Heart right ventricle (tissue), 16 donors: ENCODE results near the gene ALOX5AP. TPM values are rescaled to one million over a fixed set of nuclear protein-coding genes. Genes with fewer than 3 reads are reported as not detected.
A peak's percentile ranks its signal among the peaks of the same experiment; 100 is the strongest.

Experiments used
- ATAC-seq, 8 donors: fragments of 200-7000 bp; cut with Tn5 transposase; one replicate each; pipeline ENCODE4 v1.9.1; 2020; ENCODE audit warnings: mild to moderate bottlenecking in 8 of 8, moderate library complexity in 8 of 8, moderate number of reproducible peaks in 1 of 8
- DNase-seq, 2 donors: peaks; one replicate each; pipeline ENCODE4 v3.0.0-alpha.2; 2020
- H3K27ac ChIP-seq, 10 donors: fragments of 200-600 bp; sonication (generic) in 2 of 10; one replicate each; pipeline versions ENCODE4 v1.5.0 to v1.8.0; 2020 to 2022; ENCODE audit warnings: mild to moderate bottlenecking in 3 of 10
- H3K27me3 ChIP-seq, 7 donors: fragments of 200-600 bp; one replicate each; pipeline ENCODE4 v1.8.0; 2021 to 2022; ENCODE audit warnings: mild to moderate bottlenecking in 2 of 7
- H3K36me3 ChIP-seq, 9 donors: fragments of 200-600 bp; sonication (generic) in 1 of 9; one replicate each; pipeline versions ENCODE4 v1.5.0 to v1.8.0; 2020 to 2022; ENCODE audit warnings: mild to moderate bottlenecking in 2 of 9
- H3K4me1 ChIP-seq, 9 donors: fragments of 200-600 bp; sonication (generic) in 1 of 9; one replicate each; pipeline versions ENCODE4 v1.5.0 to v1.8.0; 2020 to 2022; ENCODE audit warnings: mild to moderate bottlenecking in 4 of 9
- H3K4me3 ChIP-seq, 10 donors: fragments of 200-600 bp; sonication (generic) in 2 of 10; one replicate each; pipeline versions ENCODE4 v1.5.0 to v1.8.0; 2020 to 2022; ENCODE audit warnings: mild to moderate bottlenecking in 7 of 10, moderate library complexity in 2 of 10
- H3K9me3 ChIP-seq, 11 donors: fragments of 200-600 bp in 10 of 11; sonication (generic) in 2 of 11; one replicate each; pipeline versions ENCODE4 v1.5.0 to v1.8.0; 2013 to 2022; ENCODE audit warnings: mild to moderate bottlenecking in 2 of 11, control low read depth in 1 of 11, moderate library complexity in 1 of 11
- CTCF ChIP-seq, 9 donors: fragments of 200-600 bp; sonication (generic) in 2 of 9; IDR thresholded peaks; one replicate each; pipeline versions ENCODE4 v1.5.0 to v1.8.0; 2021 to 2022; ENCODE audit warnings: antibody characterized with exemption in 9 of 9, mild to moderate bottlenecking in 5 of 9, moderate library complexity in 1 of 9
- WGBS, 2 donors: extraction: QIAGEN DNeasy Blood & Tissue Kit; methylation state at CpG; one replicate each; pipeline ENCODE4 v1.1.7; 2013; ENCODE audit warnings: inconsistent platforms in 1 of 2; 5-methylcytosine and 5-hydroxymethylcytosine counted together
- intact Hi-C, 10 donors: fragments of 100-400 bp; cut with DNase I; formaldehyde crosslinking; loops; one replicate each; pipeline versions ENCODE4 v1.11.1 to v1.14.2; 2022
- polyA plus RNA-seq, 2 donors: library from polyadenylated mRNA; stranded (reverse); fragments of 200-250 nt; gene quantifications; one replicate each; pipeline ENCODE4 v1.2.3, GENCODE V29; 2013
- total RNA-seq, 10 donors: library from RNA; stranded (reverse); fragmentation: NEBNext Ultra II Directional in 3 of 10; extraction: Animal tissue kit (Norgen Biotek cat#: 25700) in 3 of 10; gene quantifications; one replicate each; pipeline versions ENCODE4 v1.2.1 to v1.2.4, GENCODE V29; 2021 to 2023
- donor health status: Arrhythmogenic right ventricular cardiomyopathy.
- donor health status: ischemic (EF 13 %, LVEDD 7.1; RV severe dilation, severe dysfunction).
- donor health status: healthy with polysubstance abuse.
- donor health status: DM: no; HTN: yes; CAD: no.
- donor health status: DM: no; HTN: no; CAD: no.
- donor health status: ischemic (EF 25% LVEDD 6.9; RV normal size, moderate dysfunction).
- donor health status: ischemic (EF 25% LVEDD 5.7; RV mildly dilated, moderate dysfunction).
- donor health status: healthy.
- donor health status: DM: yes; HTN: yes; CAD: no.
- donor health status: Ischemic cardiomyopathy.
- donor health status: ischemic (EF 35%, LVEDD 5.7; RV mildly dilated, moderate dysfunction).
- donor health status: nonischemic (EF 11% LVEDD 7.7; RV severe dilation, severe dysfunction).
- donor health status: DM: yes; HTN: yes; CAD: no.
- donor health status: PGD.
- donor health status: ischemic (EF 29% LVEDD 5.4; RV normal size, mild dysfunction).
- donor health status: nonischemic (EF 23%, LVEDD 6.1; RV moderate dilation, normal function).

Gene ALOX5AP
- total and polyA plus RNA-seq, 12 donors = 0.95 to 19.5 (median 4.6) TPM

DNA sequence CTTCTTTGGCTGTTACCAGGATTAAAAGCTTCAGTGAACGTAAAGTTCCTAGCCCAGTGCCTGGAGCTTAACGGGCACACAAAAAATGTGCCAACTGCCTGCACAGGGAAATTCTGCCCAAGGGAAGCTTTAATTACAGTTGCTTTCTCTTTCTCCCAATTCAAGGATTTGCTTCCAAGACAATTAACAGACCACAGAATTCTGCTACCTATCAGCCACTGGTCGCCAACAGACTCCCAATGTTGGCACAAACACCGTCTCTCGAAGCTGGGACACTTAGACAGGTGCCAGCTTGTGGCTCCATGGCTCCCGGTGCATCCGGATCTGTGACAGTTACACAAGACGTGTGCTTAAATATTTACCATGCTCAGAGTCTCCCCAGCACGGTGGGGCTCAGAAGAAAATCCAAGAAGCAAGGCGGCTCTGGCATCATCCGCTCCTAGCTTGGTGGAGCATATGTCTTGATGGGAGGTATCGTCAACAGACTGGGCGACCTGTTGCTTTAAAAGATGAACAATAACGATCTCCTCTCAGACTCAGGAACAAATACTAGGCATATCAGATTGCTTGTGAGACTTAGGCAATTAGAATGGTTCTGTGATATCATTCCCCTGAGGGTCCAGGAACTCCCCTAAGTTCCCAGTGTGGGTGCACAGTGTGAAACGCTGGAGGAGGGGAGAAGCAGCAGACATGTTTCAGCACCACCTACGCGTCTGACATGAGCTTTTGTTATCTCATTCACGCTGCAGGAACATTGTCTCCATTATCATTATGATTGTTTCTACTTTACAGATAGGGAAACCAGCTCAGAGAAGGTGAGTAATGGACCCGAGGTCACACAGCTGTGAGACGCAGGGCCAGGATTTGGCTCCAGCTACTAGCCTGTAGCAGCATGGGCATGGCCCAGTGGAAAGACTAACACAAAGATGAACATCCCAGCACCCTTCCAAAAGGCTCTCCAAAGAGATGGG, 61.6 kb downstream of the ALOX5AP start:
- no peak overlapping the region for H3K27ac ChIP-seq
- no peak for DNase-seq
- 51 to 57% methylated on average over 20 of the region's 20 CpGs for WGBS, 2 donors
- H3K4me3 ChIP-seq = peak overlapping the region in 4 of 10 donors; percentile 2 to 33 (median 22)
- H3K36me3 ChIP-seq = no peaks in the 10 kb centered on the region
- peaks cover 0 to 24% (median 7%) of the 10 kb centered on the region in 9 donors for H3K4me1 ChIP-seq
- H3K27me3 ChIP-seq = peaks cover 0 to 4% (median 0%) of the 10 kb centered on the region in 7 donors
- intact Hi-C loops = loop anchor here in 3 of 10 donors (5.0 to 10.0 kb wide), 3 partner anchors 62 to 245 kb away; partner anchors contain the start of gene ALOX5AP (in 1 of the 3)
- no peak for TF ChIP-seq CTCF (IDR thresholded peaks at IDR 0.05)
- ATAC-seq = no peak
- no peaks in the 10 kb centered on the region for H3K9me3 ChIP-seq

- intact Hi-C loops = loop anchor here in 3 of 10 donors (5.0 to 10.0 kb wide), 3 partner anchors 63 to 244 kb away; partner anchors contain the start of gene ALOX5AP (in 1 of the 3)
- WGBS, 2 donors = 89 to 96% methylated on average over 13 of the region's 13 CpGs
Measured at GRCh38 chr13:30797847-30798535, 62.6 kb downstream of the ALOX5AP start.

DNA sequence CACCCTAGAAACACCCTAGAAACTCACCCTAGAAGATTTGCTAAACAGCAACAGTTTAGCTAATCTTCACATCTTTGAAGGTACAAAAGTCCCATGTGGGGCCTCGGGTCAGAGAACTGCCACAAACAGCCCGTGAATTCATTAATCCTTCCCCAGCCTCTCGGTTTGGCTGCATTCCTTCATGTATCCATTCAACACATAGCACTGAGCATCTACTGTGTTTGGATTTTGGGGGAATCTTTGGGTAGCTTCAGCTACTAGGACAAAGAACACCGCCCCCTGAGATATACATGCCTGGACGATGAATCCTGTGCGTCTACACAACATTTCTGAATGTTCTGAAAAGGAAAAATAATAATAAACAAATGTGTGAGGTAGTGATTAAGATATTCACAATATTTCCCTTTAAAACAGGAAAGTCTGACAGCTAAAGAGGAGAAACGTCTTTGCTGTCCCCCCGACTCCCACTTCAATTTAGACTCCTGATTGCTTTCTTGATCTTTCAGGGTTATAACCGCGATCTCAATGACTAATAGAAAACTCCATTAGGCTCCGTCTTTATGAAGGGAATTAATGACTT, 63.5 kb downstream of the ALOX5AP start:
- no peak for DNase-seq
- Histone ChIP-seq H3K36me3 (no peaks in the 10 kb centered on the region), H3K9me3 (no peaks in the 10 kb centered on the region), H3K27me3 (peaks cover 0 to 4% (median 0%) of the 10 kb centered on the region in 7 donors), H3K4me1 (peaks cover 0 to 22% (median 15%) of the 10 kb centered on the region in 9 donors), H3K27ac (no peak overlapping the region), H3K4me3 (no peak overlapping the region)
- intact Hi-C loops = loop anchor here in 3 of 10 donors (5.0 to 10.0 kb wide), 3 partner anchors 64 to 243 kb away; partner anchors contain the start of gene ALOX5AP (in 1 of the 3)
- 91 to 92% methylated on average over 11 of the region's 11 CpGs for WGBS, 2 donors
- no peak for ATAC-seq
- TF ChIP-seq CTCF (IDR thresholded peaks at IDR 0.05) = no peak

More at GRCh38 chr13:30797847-30798535, 62.6 kb downstream of the ALOX5AP start:
- H3K36me3 ChIP-seq = no peaks in the 10 kb centered on the region
- no peak overlapping the region for H3K27ac ChIP-seq
- TF ChIP-seq CTCF (IDR thresholded peaks at IDR 0.05) = no peak
- ATAC-seq (no peak), DNase-seq (no peak)
- peaks cover 0 to 19% (median 13%) of the 10 kb centered on the region in 9 donors for H3K4me1 ChIP-seq
- peaks cover 0 to 4% (median 0%) of the 10 kb centered on the region in 7 donors for H3K27me3 ChIP-seq
- no peaks in the 10 kb centered on the region for H3K9me3 ChIP-seq
- H3K4me3 ChIP-seq = no peak overlapping the region
